H1 (cell line): ENCODE data around the gene POLR2M. TPM values are rescaled to one million over a fixed set of nuclear protein-coding genes. Genes with fewer than 3 reads are reported as not detected.

ENCODE experiments used
- CTCF ChIA-PET: fragments of 300-600 bp; sonication (Branson Sonifier 250); formaldehyde crosslinking; loops from one replicate; lab custom pipeline; 2021; ENCODE audit not compliant: partially characterized antibody; lab: Charles Lee
- POLR2A ChIA-PET: fragments of 300-600 bp; sonication (Branson Sonifier 250); formaldehyde crosslinking; loops from one replicate; lab custom pipeline; 2021; ENCODE audit warnings: inconsistent platforms; ENCODE audit not compliant: partially characterized antibody; lab: Charles Lee
- DNase-seq, 2 experiments: peaks; one replicate each; pipeline versions ENCODE4 v3.0.0 to v3.0.0-alpha.2; 2010 to 2022; ENCODE audit warnings: low spot score in 2 of 2, low read depth in 1 of 2, mixed read lengths in 1 of 2
- FAIRE-seq: peaks from 2 replicates; lab custom pipeline; 2011; peaks lifted over from hg19 to GRCh38; lab: Jason Lieb, UNC
- H2AFZ ChIP-seq: 2 replicates; pipeline ENCODE4 v1.8.1; 2012; ENCODE audit warnings: low read length, inconsistent platforms
- H2AK5ac ChIP-seq: 2 replicates; pipeline ENCODE4 v1.6.1; 2013; ENCODE audit warnings: low read depth, low read length
- H2BK120ac ChIP-seq: replicated peaks from 2 replicates; pipeline ENCODE3; 2013; ENCODE audit warnings: low read depth, low read length, inconsistent platforms
- H2BK12ac ChIP-seq: 2 replicates; pipeline ENCODE4 v1.6.1; 2013; ENCODE audit warnings: low read depth, low read length
- H2BK15ac ChIP-seq: 2 replicates; pipeline ENCODE4 v1.6.1; 2013; ENCODE audit warnings: low read length
- H2BK20ac ChIP-seq: 2 replicates; pipeline ENCODE4 v1.6.1; 2013; ENCODE audit warnings: low read length
- H2BK5ac ChIP-seq: 2 replicates; pipeline ENCODE4 v1.6.1; 2013; ENCODE audit warnings: low read depth, low read length
- H3K14ac ChIP-seq: 2 replicates; pipeline ENCODE4 v1.6.1; 2013; ENCODE audit warnings: inconsistent platforms; ENCODE audit not compliant: insufficient read length
- H3K18ac ChIP-seq: 2 replicates; pipeline ENCODE4 v1.6.1; 2013; ENCODE audit warnings: low read length; ENCODE audit errors: extremely low read depth
- H3K23ac ChIP-seq: 2 replicates; pipeline ENCODE4 v1.6.1; 2013; ENCODE audit warnings: inconsistent platforms; ENCODE audit not compliant: insufficient read length
- H3K23me2 ChIP-seq: 2 replicates; pipeline ENCODE4 v1.6.1; 2013; ENCODE audit warnings: low read depth, low read length
- H3K27ac ChIP-seq: 2 replicates; pipeline ENCODE4 v1.6.1; 2011; ENCODE audit warnings: low read depth, low read length, inconsistent platforms
- H3K27me3 ChIP-seq, 4 experiments: replicated peaks in 1 of 4; 1 replicate in 1 of 4; 2 replicates in 3 of 4; pipeline versions ENCODE4 v1.6.1 to v1.8.1; 2011 to 2013; ENCODE audit warnings: low read length in 3 of 4, mild to moderate bottlenecking in 3 of 4, inconsistent platforms in 2 of 4, mixed read lengths in 2 of 4, moderate library complexity in 1 of 4; ENCODE audit not compliant: control insufficient read depth in 3 of 4, insufficient read depth in 3 of 4; ENCODE audit errors: extremely low read depth in 1 of 4
- H3K36me3 ChIP-seq, 4 experiments: 2 replicates each; pipeline versions ENCODE4 v1.6.1 to v1.8.1; 2011 to 2013; ENCODE audit warnings: mild to moderate bottlenecking in 4 of 4, low read length in 3 of 4, moderate library complexity in 2 of 4, control low read depth in 1 of 4, inconsistent platforms in 1 of 4; ENCODE audit not compliant: insufficient read depth in 4 of 4, control insufficient read depth in 2 of 4
- H3K4ac ChIP-seq: replicated peaks from 2 replicates; pipeline ENCODE3; 2013; ENCODE audit warnings: low read length, low read depth, mixed read lengths, inconsistent platforms; ENCODE audit not compliant: insufficient read length
- H3K4me1 ChIP-seq, 4 experiments: replicated peaks in 1 of 4; 1 replicate in 1 of 4; 2 replicates in 3 of 4; pipeline versions ENCODE4 v1.6.1 to v1.8.1; 2011 to 2013; ENCODE audit warnings: low read length in 3 of 4, inconsistent platforms in 2 of 4, mixed read lengths in 1 of 4; ENCODE audit not compliant: insufficient read depth in 4 of 4, control insufficient read depth in 3 of 4
- H3K4me2 ChIP-seq, 2 experiments: 2 replicates each; pipeline versions ENCODE4 v1.6.1 to v1.8.1; 2011 to 2013; ENCODE audit warnings: low read depth in 2 of 2, low read length in 2 of 2, control low read depth in 1 of 2, inconsistent platforms in 1 of 2, mild to moderate bottlenecking in 1 of 2; ENCODE audit not compliant: insufficient read depth in 1 of 2
- H3K4me3 ChIP-seq, 4 experiments: fragments of 200-600, 300-600 bp in 1 of 4; sonication (generic), shearing (Covaris generic), sonication (Bioruptor Twin) in 1 of 4; 2 replicates each; pipeline versions ENCODE4 v1.5.1 to v1.8.1; 2011 to 2016; ENCODE audit warnings: low read length in 4 of 4, low read depth in 3 of 4, control low read depth in 2 of 4, inconsistent platforms in 2 of 4, mild to moderate bottlenecking in 2 of 4, mixed read lengths in 1 of 4, moderate library complexity in 1 of 4; ENCODE audit not compliant: insufficient read depth in 2 of 4; ENCODE audit errors: extremely low read depth in 1 of 4
- H3K56ac ChIP-seq: replicated peaks from 2 replicates; pipeline ENCODE3; 2013; ENCODE audit warnings: low read depth, mild to moderate bottlenecking, mixed read lengths, low read length, inconsistent platforms; ENCODE audit not compliant: insufficient read length
- H3K79me1 ChIP-seq: 2 replicates; pipeline ENCODE4 v1.6.1; 2013; ENCODE audit warnings: low read depth, low read length, control low read depth
- H3K79me2 ChIP-seq, 2 experiments: 2 replicates each; pipeline versions ENCODE4 v1.6.1 to v1.8.1; 2012 to 2013; ENCODE audit warnings: low read length in 2 of 2, mild to moderate bottlenecking in 2 of 2, inconsistent platforms in 1 of 2; ENCODE audit not compliant: insufficient read depth in 2 of 2, control insufficient read depth in 1 of 2
- H3K9ac ChIP-seq, 4 experiments: replicated peaks in 1 of 4; 1 replicate in 1 of 4; 2 replicates in 3 of 4; pipeline versions ENCODE4 v1.6.1 to v1.8.1; 2011 to 2013; ENCODE audit warnings: low read depth in 3 of 4, low read length in 3 of 4, control low read depth in 2 of 4, mild to moderate bottlenecking in 2 of 4, moderate library complexity in 2 of 4, inconsistent platforms in 1 of 4; ENCODE audit errors: extremely low read depth in 1 of 4
- H3K9me3 ChIP-seq, 2 experiments: 2 replicates each; pipeline versions ENCODE4 v1.6.1 to v1.8.1; 2012 to 2013; ENCODE audit warnings: mild to moderate bottlenecking in 2 of 2, moderate library complexity in 2 of 2, control low read depth in 1 of 2, inconsistent platforms in 1 of 2, low read depth in 1 of 2, low read length in 1 of 2, mixed read lengths in 1 of 2; ENCODE audit not compliant: insufficient read depth in 2 of 2
- H4K20me1 ChIP-seq, 2 experiments: replicated peaks in 1 of 2; 2 replicates each; pipeline versions ENCODE3 to v1.8.1; 2011 to 2013; ENCODE audit warnings: inconsistent platforms in 2 of 2, low read length in 2 of 2, mild to moderate bottlenecking in 1 of 2; ENCODE audit not compliant: insufficient read depth in 2 of 2, control insufficient read depth in 1 of 2
- H4K5ac ChIP-seq: 2 replicates; pipeline ENCODE4 v1.6.1; 2013; ENCODE audit warnings: low read length, low read depth, mixed read lengths, inconsistent platforms; ENCODE audit not compliant: insufficient read length
- H4K8ac ChIP-seq: 2 replicates; pipeline ENCODE4 v1.8.0; 2013; ENCODE audit warnings: mild to moderate bottlenecking, moderate library complexity, low read length, inconsistent platforms; ENCODE audit not compliant: insufficient read depth; ENCODE audit errors: extremely low read depth
- H4K91ac ChIP-seq: replicated peaks from 2 replicates; pipeline ENCODE3; 2013; ENCODE audit warnings: low read length, mixed read lengths, inconsistent platforms; ENCODE audit not compliant: insufficient read length
- BRCA1 ChIP-seq: IDR thresholded peaks from 2 replicates; pipeline ENCODE4 v1.6.1; 2012; ENCODE audit warnings: low read depth, low read length, improper control_type of control experiment
- CEBPB ChIP-seq: IDR thresholded peaks from 2 replicates; pipeline ENCODE4 v1.6.1; 2012; ENCODE audit warnings: low read depth, low read length
- CTCF ChIP-seq, 3 experiments: IDR thresholded peaks; 1 replicate in 2 of 3; 2 replicates in 1 of 3; pipeline versions ENCODE4 v1.5.1 to v1.6.1; 2011; ENCODE audit warnings: low read length in 3 of 3, mild to moderate bottlenecking in 3 of 3, inconsistent platforms in 2 of 3, low read depth in 1 of 3, moderate library complexity in 1 of 3; ENCODE audit not compliant: insufficient read depth in 1 of 3; ENCODE audit errors: control extremely low read depth in 1 of 3
- PHF8 ChIP-seq: fragments of 200-600 bp; sonication (generic); conservative IDR thresholded peaks from 2 replicates; pipeline ENCODE4 v1.7.1; 2012; ENCODE audit warnings: low read depth, mild to moderate bottlenecking, inconsistent platforms, low read length, moderate library complexity
- RAD21 ChIP-seq, 2 experiments: IDR thresholded peaks in 1 of 2; conservative IDR thresholded peaks in 1 of 2; 2 replicates each; pipeline ENCODE4 v1.6.1; 2011; ENCODE audit warnings: low read depth in 2 of 2, low read length in 2 of 2, improper control_type of control experiment in 1 of 2, inconsistent platforms in 1 of 2, mild to moderate bottlenecking in 1 of 2, moderate library complexity in 1 of 2
- RBBP5 ChIP-seq: IDR thresholded peaks from 2 replicates; pipeline ENCODE4 v1.7.1; 2012; ENCODE audit warnings: low read depth, mild to moderate bottlenecking, inconsistent platforms, low read length, moderate library complexity, borderline replicate concordance
- SP2 ChIP-seq: IDR thresholded peaks from 2 replicates; pipeline ENCODE4 v1.6.1; 2012; ENCODE audit warnings: mild to moderate bottlenecking, low read length, inconsistent platforms
- TAF7 ChIP-seq: optimal IDR thresholded peaks from 2 replicates; pipeline ENCODE3; 2011; ENCODE audit warnings: low read depth, mild to moderate bottlenecking, inconsistent platforms, low read length, moderate library complexity, borderline replicate concordance
- TEAD4 ChIP-seq: IDR thresholded peaks from 2 replicates; pipeline ENCODE4 v1.6.1; 2012; ENCODE audit warnings: low read depth, low read length, inconsistent platforms, mixed read lengths
- USF2 ChIP-seq: IDR thresholded peaks from 2 replicates; pipeline ENCODE4 v1.6.1; 2011; ENCODE audit warnings: low read length, improper control_type of control experiment
- WGBS, 2 experiments: shearing (Covaris generic) in 1 of 2; methylation state at CpG; one replicate each; pipeline versions ENCODE4 v1.1.6 to v1.1.7; 2013 to 2015; ENCODE audit warnings: low lambda C conversion rate in 2 of 2, mixed read lengths in 2 of 2, inconsistent platforms in 1 of 2, low coverage in 1 of 2, missing lambda C conversion rate in 1 of 2; ENCODE audit not compliant: insufficient replicate concordance in 2 of 2, insufficient coverage in 1 of 2, insufficient read length in 1 of 2; ENCODE audit errors: extremely low coverage in 1 of 2, missing lambda C conversion rate in 1 of 2; 5-methylcytosine and 5-hydroxymethylcytosine counted together
- polyA plus RNA-seq, 7 experiments: library from polyadenylated mRNA; depleted of rRNA in 3 of 7; stranded (reverse) in 5 of 7; unstranded in 2 of 7; fragments of >200 nt in 5 of 7; fragments of 200-250 nt in 2 of 7; gene quantifications; 1 replicate in 5 of 7; 2 replicates in 1 of 7; 4 replicates in 1 of 7; pipeline versions ENCODE4 v1.2.1 to v1.2.3, GENCODE V29; 2011 to 2013; ENCODE audit warnings: missing spikeins in 2 of 7, mixed read lengths in 2 of 7
- total RNA-seq: library from RNA; stranded (reverse); fragmentation: NEBNext Ultra II Directional; extraction: Animal tissue kit (Norgen Biotek cat#: 25700); gene quantifications from 2 replicates; pipeline ENCODE4 v1.2.1, GENCODE V29; 2021

Gene POLR2M
- total and polyA plus RNA-seq, 2 of the 8 experiments (the other 6 are each of a cell fraction or from before 2014, with no cell fraction given) = 32.7 to 55.1 TPM

- no peak overlapping the region for H4K5ac ChIP-seq
- no peak overlapping the region for H3K27ac ChIP-seq
- no peak overlapping the region for H4K91ac ChIP-seq
- H2BK120ac ChIP-seq = no peak overlapping the region
- no peak overlapping the region for H3K18ac ChIP-seq
- ChIA-PET POLR2A (interaction anchor here (1.1 kb wide), 1 partner anchor 32 kb away, joined by 4 read pairs; no protein-coding TSS in a partner anchor), CTCF (interaction anchor here (1.2 to 27.9 kb wide), 4 partner anchors 11 to 333 kb away, joined by 4 to 530 read pairs (median 85); no protein-coding TSS in a partner anchor)
- no peak for FAIRE-seq
- H2BK5ac ChIP-seq = no peak overlapping the region
- no peak overlapping the region for H2AFZ ChIP-seq
- H2AK5ac ChIP-seq = no peak overlapping the region
- no peak overlapping the region for H3K14ac ChIP-seq
- no peaks in the 10 kb centered on the region for H3K79me2 ChIP-seq
- no peak overlapping the region for H3K4ac ChIP-seq
- no peak overlapping the region for H3K56ac ChIP-seq
- no peak overlapping the region for H3K4me2 ChIP-seq
- peaks cover 0 to 6% (median 0%) of the 10 kb centered on the region in 4 experiments; a peak in 1 of 7 replicates for H3K4me1 ChIP-seq
- no peak overlapping the region for H3K23ac ChIP-seq
- 96% methylated on average over 4 of the region's 4 CpGs; no CpG with 5 or more reads in 1 of the 2 experiments for WGBS, 2 experiments
- no peaks in the 10 kb centered on the region for H3K36me3 ChIP-seq
- H2BK15ac ChIP-seq = no peak overlapping the region
- H3K79me1 ChIP-seq = no peaks in the 10 kb centered on the region
- H3K9me3 ChIP-seq = no peaks in the 10 kb centered on the region
- H3K27me3 ChIP-seq = no peaks in the 10 kb centered on the region
- H2BK20ac ChIP-seq = no peak overlapping the region
- no peak overlapping the region for H3K9ac ChIP-seq
- H2BK12ac ChIP-seq = no peak overlapping the region
- no peak overlapping the region for H4K8ac ChIP-seq
- no peaks in the 10 kb centered on the region for H3K23me2 ChIP-seq
- no peaks in the 10 kb centered on the region for H4K20me1 ChIP-seq
- H3K4me3 ChIP-seq = no peak overlapping the region
- DNase-seq = no peak
- TF ChIP-seq RBBP5 (no peak), CTCF (IDR thresholded peaks at IDR 0.05; ENCODE audit: control extremely low read depth in 1 of 3, insufficient read depth in 1 of 3, low read depth in 1 of 3, low read length in 3 of 3) (no peak), BRCA1 (no peak), RAD21 (IDR thresholded peaks at IDR 0.05 in 1 of 2, conservative IDR thresholded peaks at IDR 0.05 in 1 of 2; ENCODE audit: low read depth in 2 of 2, low read length in 2 of 2) (no peak), TEAD4 (no peak), USF2 (no peak), SP2 (no peak), TAF7 (no peak), CEBPB (no peak), PHF8 (no peak)
Measured at GRCh38 chr15:57735891-57736290, 29.4 kb downstream of the POLR2M start.
